Pancreas (tissue), 10 donors: ENCODE measurements around the gene DACH1. TPM values are rescaled to one million over a fixed set of nuclear protein-coding genes. Genes with fewer than 3 reads are reported as not detected.

Experiments used
- ATAC-seq, 4 donors: fragments of 200-7000 bp; cut with Tn5 transposase; one replicate each; pipeline versions ENCODE4 v1.8.0 to v1.9.1; 2020; ENCODE audit warnings: mild to moderate bottlenecking in 4 of 4, moderate library complexity in 4 of 4
- DNase-seq, 6 donors: peaks; one replicate each; pipeline ENCODE4 v3.0.0-alpha.2; 2020
- FAIRE-seq: peaks from 2 replicates; lab custom pipeline; 2012; peaks lifted over from hg19 to GRCh38; lab: Jason Lieb, UNC
- H3K27ac ChIP-seq, 4 donors: fragments of 200-600 bp; sonication (generic); 1 replicate in 3 of 4; 2 replicates in 1 of 4; pipeline versions ENCODE4 v1.5.0 to v1.8.0; 2020
- H3K27me3 ChIP-seq, 4 donors: fragments of 200-600 bp; one replicate each; pipeline ENCODE4 v1.8.0; 2021
- H3K36me3 ChIP-seq, 3 donors: fragments of 200-600 bp; sonication (generic) in 1 of 3; one replicate each; pipeline versions ENCODE4 v1.5.0 to v1.8.0; 2020 to 2021
- H3K4me1 ChIP-seq, 3 donors: fragments of 200-600 bp; one replicate each; pipeline ENCODE4 v1.8.0; 2021
- H3K4me3 ChIP-seq, 4 donors: fragments of 200-600 bp; sonication (generic) in 2 of 4; one replicate each; pipeline versions ENCODE4 v1.5.0 to v1.8.0; 2020 to 2021
- H3K9me3 ChIP-seq, 4 donors: fragments of 200-600 bp; one replicate each; pipeline ENCODE4 v1.8.0; 2021
- WGBS, 2 donors: extraction: QIAGEN DNeasy Blood & Tissue Kit; methylation state at CpG; one replicate each; pipeline ENCODE4 v1.1.7; 2013; 5-methylcytosine and 5-hydroxymethylcytosine counted together
- intact Hi-C, 3 donors: fragments of 100-400 bp; cut with DNase I; formaldehyde crosslinking; loops; one replicate each; pipeline versions ENCODE4 v1.11.1 to v1.14.2; 2022
- polyA plus RNA-seq, 2 donors: library from polyadenylated mRNA; stranded (reverse); fragments of 200-250 nt; gene quantifications; one replicate each; pipeline ENCODE4 v1.2.3, GENCODE V29; 2013
- total RNA-seq, 6 donors: library from RNA; stranded (reverse); fragmentation: NEBNext Ultra II Directional in 4 of 6; extraction: Animal tissue kit (Norgen Biotek cat#: 25700) in 4 of 6; gene quantifications; one replicate each; pipeline versions ENCODE4 v1.2.1 to v1.2.4, GENCODE V29; 2021 to 2023
- TF ChIP-seq, protein P1 (sequence below), 4 donors: fragments of 200-600 bp; sonication (generic) in 3 of 4; IDR thresholded peaks; one replicate each; pipeline versions ENCODE4 v1.5.0 to v1.8.0; 2021; ENCODE audit warnings: antibody characterized with exemption in 4 of 4
- donor health status: healthy with polysubstance abuse.
- donor health status: DM: no; HTN: no; CAD: no; lungs with moderate emphysema.
- donor health status: DM: no; HTN: no; CAD: no.
- donor health status: control.
- donor health status: control.
- donor health status: Bipolar disorder and iron deficiency.
- donor health status: DM: yes; HTN: yes; CAD: no.
- donor health status: DM: no; HTN: no; CAD: no.
- donor health status: DM: no; HTN: no; CAD: no.
- donor health status: DM: yes; HTN: yes; CAD: no.

The DACH1 gene
- total and polyA plus RNA-seq, 8 donors = 0.73 to 5.5 (median 1.7) TPM

DNA sequence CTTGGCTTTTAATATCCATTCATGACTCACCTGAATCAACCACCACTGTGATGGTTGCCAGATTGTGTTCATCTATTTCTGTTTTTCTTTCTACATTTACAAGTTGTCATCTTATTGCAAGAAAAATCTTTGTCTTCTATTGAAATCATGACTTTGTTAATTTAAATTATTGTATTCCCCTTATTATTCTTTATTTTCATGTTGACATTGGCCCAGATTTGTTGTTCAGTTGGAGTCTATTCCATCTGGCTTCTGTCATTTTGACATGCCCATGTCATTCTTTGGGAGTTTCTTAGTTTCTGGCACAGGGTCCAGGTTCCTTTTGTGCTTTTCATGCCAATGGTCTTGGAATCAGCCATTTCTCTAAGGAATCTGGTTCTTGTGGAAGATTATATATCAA, 19.9 kb upstream of the DACH1 start:
- intact Hi-C loops = no loop called here
- Histone ChIP-seq H3K36me3 (no peaks in the 10 kb centered on the region), H3K27ac (no peak overlapping the region), H3K4me3 (no peak overlapping the region), H3K4me1 (peaks cover 0 to 4% (median 0%) of the 10 kb centered on the region in 3 donors), H3K9me3 (no peaks in the 10 kb centered on the region), H3K27me3 (no peaks in the 10 kb centered on the region)
- TF ChIP-seq, protein P1, sequence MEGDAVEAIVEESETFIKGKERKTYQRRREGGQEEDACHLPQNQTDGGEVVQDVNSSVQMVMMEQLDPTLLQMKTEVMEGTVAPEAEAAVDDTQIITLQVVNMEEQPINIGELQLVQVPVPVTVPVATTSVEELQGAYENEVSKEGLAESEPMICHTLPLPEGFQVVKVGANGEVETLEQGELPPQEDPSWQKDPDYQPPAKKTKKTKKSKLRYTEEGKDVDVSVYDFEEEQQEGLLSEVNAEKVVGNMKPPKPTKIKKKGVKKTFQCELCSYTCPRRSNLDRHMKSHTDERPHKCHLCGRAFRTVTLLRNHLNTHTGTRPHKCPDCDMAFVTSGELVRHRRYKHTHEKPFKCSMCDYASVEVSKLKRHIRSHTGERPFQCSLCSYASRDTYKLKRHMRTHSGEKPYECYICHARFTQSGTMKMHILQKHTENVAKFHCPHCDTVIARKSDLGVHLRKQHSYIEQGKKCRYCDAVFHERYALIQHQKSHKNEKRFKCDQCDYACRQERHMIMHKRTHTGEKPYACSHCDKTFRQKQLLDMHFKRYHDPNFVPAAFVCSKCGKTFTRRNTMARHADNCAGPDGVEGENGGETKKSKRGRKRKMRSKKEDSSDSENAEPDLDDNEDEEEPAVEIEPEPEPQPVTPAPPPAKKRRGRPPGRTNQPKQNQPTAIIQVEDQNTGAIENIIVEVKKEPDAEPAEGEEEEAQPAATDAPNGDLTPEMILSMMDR (IDR thresholded peaks at IDR 0.05) = no peak
- no peak for DNase-seq
- FAIRE-seq = no peak
- ATAC-seq = no peak

- peaks cover 0 to 5% (median 0%) of the 10 kb centered on the region in 3 donors for H3K4me1 ChIP-seq
- DNase-seq (no peak), ATAC-seq (no peak), FAIRE-seq (no peak)
- H3K4me3 ChIP-seq = no peak overlapping the region
- intact Hi-C loops = no loop called here
- no peaks in the 10 kb centered on the region for H3K36me3 ChIP-seq
- no peaks in the 10 kb centered on the region for H3K9me3 ChIP-seq
- TF ChIP-seq, protein P1 (IDR thresholded peaks at IDR 0.05) = no peak
- no peaks in the 10 kb centered on the region for H3K27me3 ChIP-seq
- H3K27ac ChIP-seq = no peak overlapping the region
Measured at GRCh38 chr13:71882120-71882519, 15.1 kb upstream of the DACH1 start.

- TF ChIP-seq, protein P1 (IDR thresholded peaks at IDR 0.05) = no peak
- ATAC-seq = peak in 1 of 4 donors; percentile 22
- 68 to 75% methylated on average over 6 of the region's 6 CpGs for WGBS, 2 donors
Measured at GRCh38 chr13:71880753-71881541, 13.9 kb upstream of the DACH1 start.

GRCh38 chr13:71879808-71880344, 12.9 kb upstream of the DACH1 start:
- no peak overlapping the region for H3K4me3 ChIP-seq
- no peak for DNase-seq
- TF ChIP-seq, protein P1 (IDR thresholded peaks at IDR 0.05) = no peak
- H3K9me3 ChIP-seq = no peaks in the 10 kb centered on the region
- no peak overlapping the region for H3K27ac ChIP-seq
- no peak for FAIRE-seq
- no peaks in the 10 kb centered on the region for H3K27me3 ChIP-seq
- ATAC-seq = no peak
- intact Hi-C loops = no loop called here
- H3K36me3 ChIP-seq = no peaks in the 10 kb centered on the region
- peaks cover 0 to 5% (median 0%) of the 10 kb centered on the region in 3 donors for H3K4me1 ChIP-seq
- 51 to 61% methylated on average over 6 of the region's 6 CpGs for WGBS, 2 donors

More at GRCh38 chr13:71880753-71881541, 13.9 kb upstream of the DACH1 start:
- Histone ChIP-seq H3K4me1 (peaks cover 0 to 5% (median 0%) of the 10 kb centered on the region in 3 donors), H3K36me3 (no peaks in the 10 kb centered on the region), H3K4me3 (no peak overlapping the region), H3K27ac (no peak overlapping the region), H3K27me3 (no peaks in the 10 kb centered on the region), H3K9me3 (no peaks in the 10 kb centered on the region)
- intact Hi-C loops = no loop called here
- FAIRE-seq (no peak), DNase-seq (no peak)

DNA sequence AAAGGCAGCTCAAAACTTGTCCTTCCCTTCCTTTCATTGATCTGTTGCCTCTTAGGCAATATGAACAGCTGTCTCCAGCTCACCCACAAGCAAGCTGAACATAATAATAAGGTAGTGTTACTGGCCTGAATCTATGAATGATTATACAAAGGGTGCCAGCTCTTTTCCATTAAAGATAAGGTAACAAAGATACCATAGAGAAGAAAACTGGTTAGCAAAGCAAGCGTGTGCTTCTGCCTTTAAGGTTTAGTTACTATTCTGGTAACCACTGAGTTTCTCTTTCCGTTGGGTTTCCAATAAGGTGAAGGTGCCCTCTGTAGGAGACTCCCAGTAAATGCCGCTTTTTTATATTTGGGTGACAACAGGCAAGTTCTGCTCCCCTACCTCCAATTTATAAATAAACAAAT, 12.1 kb upstream of the DACH1 start:
- peak; percentile 87 for FAIRE-seq
- H3K36me3 ChIP-seq = no peaks in the 10 kb centered on the region
- 1 to 4% methylated on average over 3 of the region's 3 CpGs for WGBS, 2 donors
- peaks cover 0 to 5% (median 0%) of the 10 kb centered on the region in 3 donors for H3K4me1 ChIP-seq
- no peak overlapping the region for H3K4me3 ChIP-seq
- DNase-seq = peak in 1 of 6 donors; percentile 29
- H3K27ac ChIP-seq = peak overlapping the region in 1 of 4 donors; percentile 3
- H3K27me3 ChIP-seq = no peaks in the 10 kb centered on the region
- intact Hi-C loops = no loop called here
- TF ChIP-seq, protein P1 (IDR thresholded peaks at IDR 0.05) = peak in 3 of 4 donors; percentile 30 to 52 (median 40)
- peak; percentile 88 to 98 (median 96) for ATAC-seq
- no peaks in the 10 kb centered on the region for H3K9me3 ChIP-seq
